Measurements from ENCODE around the gene PSMD3. TPM values are rescaled to one million over a fixed set of nuclear protein-coding genes. Genes with fewer than 3 reads are reported as not detected.
A peak's percentile ranks its signal among the peaks of the same experiment; 100 is the strongest.

PSMD3 gene
- total RNA-seq, 1 experiment from 2014 or later: 179 TPM

GRCh38 chr17:39939106-39939505 lies 41.5 kb upstream of the PSMD3 start:
- BruUV-seq (replicated peaks): no TSS peak
- H3K4me3 ChIP-seq (ENCODE audit: low read depth, low read length): no peak overlapping the region
- H3K4me3 Mint-ChIP-seq (ENCODE audit: unreplicated experiment): no peak overlapping the region
- no peaks in the 10 kb centered on the region for H3K36me3 Mint-ChIP-seq (ENCODE audit: insufficient read depth, unreplicated experiment)
- H3K27ac Mint-ChIP-seq (ENCODE audit: unreplicated experiment): no peak overlapping the region
- peaks cover 4% of the 10 kb centered on the region for H3K4me1 Mint-ChIP-seq (ENCODE audit: low read depth, unreplicated experiment)
- H3K9me3 ChIP-seq: no peaks in the 10 kb centered on the region
- no peak for DNase-seq
- H3K36me3 ChIP-seq (ENCODE audit: control insufficient read depth, insufficient read depth, low read length): no peaks in the 10 kb centered on the region
- no peak for TF ChIP-seq CTCF (IDR thresholded peaks at IDR 0.05; ENCODE audit: insufficient read depth in 1 of 2, low read depth in 1 of 2, low read length in 1 of 2, severe bottlenecking in 1 of 2, unreplicated experiment in 1 of 2)
- CTCF ChIA-PET: interaction anchor here (0.6 to 2.0 kb wide), 3 partner anchors 14 to 447 kb away, joined by 3 to 8 read pairs (median 6); partner anchors contain the start of gene PSMD3
- intact Hi-C loops (cut with micrococcal nuclease; ENCODE audit: unreplicated experiment): no loop called here
- peaks cover 4% of the 10 kb centered on the region; the same call in 1 of the 2 replicates for H3K4me1 ChIP-seq
- H3K9me3 Mint-ChIP-seq (ENCODE audit: unreplicated experiment): no peaks in the 10 kb centered on the region
- no peaks in the 10 kb centered on the region for H3K27me3 Mint-ChIP-seq (ENCODE audit: insufficient read depth, unreplicated experiment)
- H3K27me3 ChIP-seq (replicated peaks; ENCODE audit: control insufficient read depth, insufficient read depth, low read length): no peaks in the 10 kb centered on the region; the same call in 1 of the 2 replicates
- POLR2A ChIA-PET: no interaction called here

GRCh38 chr17:39939588-39940419 lies 40.8 kb upstream of the PSMD3 start:
- H3K9me3 Mint-ChIP-seq (ENCODE audit: unreplicated experiment): no peaks in the 10 kb centered on the region
- no TSS peak for BruUV-seq (replicated peaks)
- no peaks in the 10 kb centered on the region for H3K4me1 Mint-ChIP-seq (ENCODE audit: low read depth, unreplicated experiment)
- no peaks in the 10 kb centered on the region for H3K27me3 Mint-ChIP-seq (ENCODE audit: insufficient read depth, unreplicated experiment)
- no peak overlapping the region for H3K4me3 ChIP-seq (ENCODE audit: low read depth, low read length)
- ChIA-PET POLR2A (no interaction called here), CTCF (interaction anchor here (1.4 to 2.0 kb wide), 2 partner anchors 41 to 74 kb away, joined by 3 to 8 read pairs; partner anchors contain the start of gene PSMD3)
- DNase-seq: peak in 1 of 2 experiments; percentile 39
- peak; percentile 34 to 75 for TF ChIP-seq CTCF (IDR thresholded peaks at IDR 0.05; ENCODE audit: insufficient read depth in 1 of 2, low read depth in 1 of 2, low read length in 1 of 2, severe bottlenecking in 1 of 2, unreplicated experiment in 1 of 2)
- H3K36me3 Mint-ChIP-seq (ENCODE audit: insufficient read depth, unreplicated experiment): no peaks in the 10 kb centered on the region
- H3K27ac Mint-ChIP-seq (ENCODE audit: unreplicated experiment): no peak overlapping the region
- no peak overlapping the region for H3K4me3 Mint-ChIP-seq (ENCODE audit: unreplicated experiment)
- no peaks in the 10 kb centered on the region for H3K36me3 ChIP-seq (ENCODE audit: control insufficient read depth, insufficient read depth, low read length)
- no peaks in the 10 kb centered on the region for H3K9me3 ChIP-seq
- no peaks in the 10 kb centered on the region; the same call in 1 of the 2 replicates for H3K27me3 ChIP-seq (replicated peaks; ENCODE audit: control insufficient read depth, insufficient read depth, low read length)
- H3K4me1 ChIP-seq: no peaks in the 10 kb centered on the region
- intact Hi-C loops (cut with micrococcal nuclease; ENCODE audit: unreplicated experiment): no loop called here

GRCh38 chr17:39943702-39944392 lies 36.8 kb upstream of the PSMD3 start:
- no peaks in the 10 kb centered on the region for H3K27me3 Mint-ChIP-seq (ENCODE audit: insufficient read depth, unreplicated experiment)
- CTCF ChIA-PET: no interaction called here
- H3K4me1 Mint-ChIP-seq (ENCODE audit: low read depth, unreplicated experiment): peaks cover 4% of the 10 kb centered on the region
- H3K36me3 Mint-ChIP-seq (ENCODE audit: insufficient read depth, unreplicated experiment): no peaks in the 10 kb centered on the region
- H3K27me3 ChIP-seq (replicated peaks; ENCODE audit: control insufficient read depth, insufficient read depth, low read length): no peaks in the 10 kb centered on the region; the same call in none of the 2 replicates
- TF ChIP-seq CTCF (IDR thresholded peaks at IDR 0.05; ENCODE audit: insufficient read depth in 1 of 2, low read depth in 1 of 2, low read length in 1 of 2, severe bottlenecking in 1 of 2, unreplicated experiment in 1 of 2): no peak
- DNase-seq: no peak
- intact Hi-C loops (cut with micrococcal nuclease; ENCODE audit: unreplicated experiment): no loop called here
- H3K4me3 Mint-ChIP-seq (ENCODE audit: unreplicated experiment): no peak overlapping the region
- no peaks in the 10 kb centered on the region for H3K9me3 Mint-ChIP-seq (ENCODE audit: unreplicated experiment)
- POLR2A ChIA-PET: no interaction called here
- H3K9me3 ChIP-seq: no peaks in the 10 kb centered on the region
- no TSS peak for BruUV-seq (replicated peaks)
- H3K4me1 ChIP-seq: no peaks in the 10 kb centered on the region
- no peak overlapping the region for H3K4me3 ChIP-seq (ENCODE audit: low read depth, low read length)
- no peak overlapping the region for H3K27ac Mint-ChIP-seq (ENCODE audit: unreplicated experiment)
- no peaks in the 10 kb centered on the region for H3K36me3 ChIP-seq (ENCODE audit: control insufficient read depth, insufficient read depth, low read length)
